NB4 (cell line): ENCODE measurements around the gene KATNB1.

ENCODE experiments used
- DNase-seq: peaks from one replicate; pipeline ENCODE4 v3.0.0; 2010; ENCODE audit warnings: low read depth
- H3K4me3 ChIP-seq: one replicate; pipeline ENCODE4 v1.5.1; 2011; ENCODE audit warnings: mild to moderate bottlenecking, low read depth, low read length, moderate library complexity
- MAX ChIP-seq: IDR thresholded peaks from 2 replicates; pipeline ENCODE4 v1.6.1; 2011; ENCODE audit warnings: low read depth, low read length
- MYC ChIP-seq: IDR thresholded peaks from 2 replicates; pipeline ENCODE4 v1.6.1; 2011; ENCODE audit warnings: low read depth, low read length
- POLR2A ChIP-seq: IDR thresholded peaks from 2 replicates; pipeline ENCODE4 v1.6.1; 2011; ENCODE audit warnings: mild to moderate bottlenecking; ENCODE audit not compliant: insufficient read length; ENCODE audit errors: extremely low read depth
- TF ChIP-seq, protein P1 (sequence below): IDR thresholded peaks from one replicate; pipeline ENCODE4 v1.5.1; 2012; ENCODE audit warnings: low read depth, low read length

Gene KATNB1

DNA sequence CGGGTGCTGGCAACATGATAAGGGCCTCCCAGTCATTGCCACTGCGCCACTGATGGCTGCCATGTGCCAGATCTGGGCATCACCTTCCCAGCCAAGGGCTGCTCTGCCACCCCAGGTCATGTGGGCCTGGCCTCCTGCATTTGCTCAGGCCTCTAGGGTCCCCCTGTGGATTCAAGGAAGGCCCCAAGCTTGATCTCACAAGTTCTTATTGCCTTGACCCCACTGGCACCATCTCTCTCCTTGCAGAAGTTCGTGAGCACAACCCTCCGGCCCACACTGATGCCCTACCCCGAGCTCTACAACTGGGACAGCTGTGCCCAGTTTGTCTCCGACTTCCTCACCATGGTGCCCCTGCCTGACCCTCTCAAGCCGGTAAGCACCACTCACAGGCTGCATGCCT, 35.7 kb upstream of the KATNB1 start:
- no peak overlapping the region for H3K4me3 ChIP-seq
- TF ChIP-seq POLR2A (no peak), MYC (no peak), MAX (no peak)
- TF ChIP-seq, protein P1, sequence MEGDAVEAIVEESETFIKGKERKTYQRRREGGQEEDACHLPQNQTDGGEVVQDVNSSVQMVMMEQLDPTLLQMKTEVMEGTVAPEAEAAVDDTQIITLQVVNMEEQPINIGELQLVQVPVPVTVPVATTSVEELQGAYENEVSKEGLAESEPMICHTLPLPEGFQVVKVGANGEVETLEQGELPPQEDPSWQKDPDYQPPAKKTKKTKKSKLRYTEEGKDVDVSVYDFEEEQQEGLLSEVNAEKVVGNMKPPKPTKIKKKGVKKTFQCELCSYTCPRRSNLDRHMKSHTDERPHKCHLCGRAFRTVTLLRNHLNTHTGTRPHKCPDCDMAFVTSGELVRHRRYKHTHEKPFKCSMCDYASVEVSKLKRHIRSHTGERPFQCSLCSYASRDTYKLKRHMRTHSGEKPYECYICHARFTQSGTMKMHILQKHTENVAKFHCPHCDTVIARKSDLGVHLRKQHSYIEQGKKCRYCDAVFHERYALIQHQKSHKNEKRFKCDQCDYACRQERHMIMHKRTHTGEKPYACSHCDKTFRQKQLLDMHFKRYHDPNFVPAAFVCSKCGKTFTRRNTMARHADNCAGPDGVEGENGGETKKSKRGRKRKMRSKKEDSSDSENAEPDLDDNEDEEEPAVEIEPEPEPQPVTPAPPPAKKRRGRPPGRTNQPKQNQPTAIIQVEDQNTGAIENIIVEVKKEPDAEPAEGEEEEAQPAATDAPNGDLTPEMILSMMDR = no peak
- DNase-seq = no peak

DNA sequence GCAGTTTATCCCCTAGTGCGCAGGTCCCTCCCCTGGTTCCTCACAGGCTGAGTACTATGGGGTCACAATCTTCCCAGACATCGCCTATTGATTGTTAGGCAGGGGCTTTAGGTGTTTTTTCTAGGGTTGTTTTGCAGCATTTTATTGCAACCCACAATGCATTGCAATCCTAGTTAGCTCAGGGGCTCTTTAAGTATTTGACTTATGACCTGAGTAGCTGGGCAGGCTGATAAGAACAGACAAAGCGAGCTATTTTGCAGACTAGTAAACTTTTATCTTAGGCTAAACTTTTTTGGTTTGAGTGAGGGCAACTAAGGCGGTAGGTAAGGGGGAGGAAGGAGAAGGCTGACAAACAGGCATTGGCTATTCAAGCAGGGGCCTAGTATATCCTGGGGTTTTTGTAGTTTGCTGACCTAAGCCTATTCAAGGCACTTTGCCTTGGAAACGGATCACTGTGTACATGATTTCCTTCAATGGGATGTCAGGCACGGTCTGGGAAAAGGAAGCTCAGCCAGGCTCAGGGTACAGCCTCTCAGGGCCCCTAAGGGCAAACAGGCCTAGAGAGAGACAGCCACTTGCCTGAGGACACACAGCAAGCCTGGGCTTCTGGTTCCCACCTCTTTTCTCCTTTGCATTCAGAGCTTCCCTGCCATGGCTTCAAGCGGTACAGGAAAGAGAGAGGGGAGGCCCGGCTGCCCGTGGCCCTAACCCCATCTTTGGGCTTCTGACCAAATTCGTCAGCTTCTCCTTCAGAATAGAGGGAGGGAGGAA, 34.6 kb upstream of the KATNB1 start:
- DNase-seq = no peak
- no peak overlapping the region for H3K4me3 ChIP-seq
- TF ChIP-seq, protein P1 = no peak
- no peak for TF ChIP-seq MAX
- no peak for TF ChIP-seq MYC
- TF ChIP-seq POLR2A = no peak

GRCh38 chr16:57701759-57702371, 33.7 kb upstream of the KATNB1 start:
- no peak overlapping the region for H3K4me3 ChIP-seq
- TF ChIP-seq MAX (no peak), POLR2A (no peak), MYC (no peak)
- TF ChIP-seq, protein P1 = no peak
- DNase-seq = no peak

- no peak for DNase-seq
- TF ChIP-seq, protein P1 = no peak
- TF ChIP-seq MAX (no peak), POLR2A (no peak)
- no peak overlapping the region for H3K4me3 ChIP-seq
These were observed 32.1 kb upstream of the KATNB1 start for GRCh38 chr16:57703416-57704010.

DNA sequence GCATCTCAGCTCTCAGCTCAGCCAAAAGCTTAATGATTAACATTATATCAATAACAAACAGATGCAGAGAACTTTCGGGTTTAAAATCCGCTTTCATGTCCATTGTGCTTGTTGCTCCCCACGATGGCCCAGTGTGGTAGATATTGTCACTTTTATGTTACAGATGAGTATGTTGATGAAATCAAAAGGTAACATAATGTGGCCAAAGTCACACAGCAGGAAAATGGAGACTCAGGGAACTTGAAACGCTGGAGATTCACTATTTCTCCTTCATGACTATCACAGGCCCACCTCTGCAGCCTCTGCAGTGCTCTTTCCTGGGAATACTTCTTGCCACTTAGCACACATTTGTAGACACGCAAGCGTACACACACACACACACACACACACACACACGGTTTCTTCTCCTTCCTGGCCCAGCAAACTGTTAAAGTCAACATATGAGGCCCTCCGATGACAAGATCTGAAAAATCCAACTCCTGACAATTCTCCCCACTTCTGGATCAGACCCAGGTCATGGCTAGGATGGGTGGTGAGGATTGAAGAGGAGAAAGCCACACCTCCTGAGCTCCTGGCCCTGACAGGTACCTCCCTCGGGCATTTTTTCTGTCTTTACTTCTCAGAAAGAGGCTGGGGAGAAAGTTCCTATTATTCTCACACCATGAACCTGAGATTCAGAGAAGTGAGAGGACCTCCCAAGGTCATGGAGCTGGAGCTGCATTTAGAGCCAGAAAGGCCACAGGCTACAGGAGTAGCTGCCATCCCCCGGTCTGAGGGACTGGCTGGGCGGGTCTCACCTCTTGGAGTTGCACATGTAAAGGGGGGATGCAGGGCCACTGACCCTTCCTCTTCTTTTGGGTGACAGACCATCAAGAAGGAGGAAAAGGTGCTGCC, 31.3 kb upstream of the KATNB1 start:
- DNase-seq = no peak
- TF ChIP-seq, protein P1 = no peak
- no peak for TF ChIP-seq MYC
- TF ChIP-seq POLR2A = no peak
- TF ChIP-seq MAX = no peak
- no peak overlapping the region for H3K4me3 ChIP-seq
